CD4-positive, alpha-beta T cell treated with Interleukin-1 beta for 1 hour (primary cell): ENCODE measurements around the gene TRPC4.
"Not testable (repeated sequence)": the region's sequence is repeated elsewhere in the genome, so short reads cannot be mapped to it uniquely, and the experiment has no call there.

Experiments used
- DNase-seq, 2 donors: peaks; one replicate each; pipeline ENCODE4 v3.0.0-alpha.2; 2020 to 2022

Gene TRPC4

GRCh38 chr13:37596805-37597204 is 272.8 kb downstream of the TRPC4 start:
- no peak for DNase-seq

- no peak for DNase-seq
These were observed 274.4 kb downstream of the TRPC4 start for GRCh38 chr13:37595162-37595561.

DNA sequence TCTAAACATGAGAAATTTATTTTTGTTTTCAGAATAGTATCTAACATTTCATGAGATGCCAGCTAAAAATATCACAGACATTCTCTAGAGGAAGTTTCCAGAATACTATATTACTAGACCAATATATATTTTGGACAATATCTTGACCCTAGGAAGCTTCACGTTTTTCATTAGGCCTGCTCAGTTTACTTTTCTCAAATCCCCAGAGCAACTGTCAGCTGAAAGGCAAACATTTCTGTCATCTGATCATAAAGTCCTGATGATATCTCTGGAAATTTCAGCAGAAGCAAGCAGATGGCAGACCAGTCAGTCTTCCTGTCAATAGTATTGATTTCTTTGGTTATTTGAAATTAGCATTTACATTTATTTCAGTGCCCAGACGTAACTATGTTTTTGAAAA is 275.0 kb downstream of the TRPC4 start:
- DNase-seq, result no peak

- DNase-seq, result not testable (repeated sequence)
These were observed 280.2 kb downstream of the TRPC4 start for GRCh38 chr13:37589381-37589780.

DNA sequence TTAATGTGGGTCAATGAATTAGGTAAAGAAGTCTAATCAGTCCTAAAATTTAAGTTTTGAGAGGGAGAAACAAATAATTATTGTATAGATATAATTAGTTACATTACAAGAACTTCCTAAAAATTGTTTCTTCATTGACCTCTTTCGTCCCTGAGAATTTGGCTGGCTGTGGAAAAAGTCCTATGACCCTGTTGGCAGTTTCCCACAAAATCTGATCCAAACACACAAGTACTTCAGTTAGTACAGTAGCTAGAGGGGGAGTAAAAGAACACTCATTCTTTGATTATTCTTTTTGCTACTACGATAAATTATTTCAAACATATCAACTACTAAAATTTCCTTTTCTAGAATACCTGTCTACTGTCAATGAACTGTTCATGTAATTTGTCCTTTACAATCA is 282.3 kb downstream of the TRPC4 start:
- no peak for DNase-seq
